Endothelial cell of umbilical vein (primary cell): ENCODE data around the gene DLEC1.

ENCODE experiments used
- CTCF ChIP-seq, 2 donors: IDR thresholded peaks; 1 replicate in 1 of 2; 2 replicates in 1 of 2; pipeline ENCODE4 v1.5.1; 2011; ENCODE audit warnings: low read length in 2 of 2, mild to moderate bottlenecking in 2 of 2, moderate library complexity in 2 of 2, control low read depth in 1 of 2, inconsistent platforms in 1 of 2, low read depth in 1 of 2; ENCODE audit not compliant: insufficient read depth in 1 of 2; ENCODE audit errors: extremely low read depth in 1 of 2
- JUN ChIP-seq: IDR thresholded peaks from 2 replicates; pipeline ENCODE4 v1.6.1; 2011; ENCODE audit warnings: borderline replicate concordance, low read depth; ENCODE audit not compliant: insufficient read length, insufficient read depth
- POLR2A ChIP-seq: IDR thresholded peaks from 2 replicates; pipeline ENCODE4 v1.6.1; 2012; ENCODE audit warnings: low read depth, mild to moderate bottlenecking, control low read depth, low read length
- POLR2AphosphoS5 ChIP-seq: IDR thresholded peaks from 2 replicates; pipeline ENCODE4 v1.6.1; 2012; ENCODE audit warnings: low read depth, mild to moderate bottlenecking, control low read depth, low read length, moderate library complexity; ENCODE audit not compliant: insufficient read depth

GRCh38 chr3:38141952-38142273 lies 102.9 kb downstream of the DLEC1 start:
- TF ChIP-seq CTCF (IDR thresholded peaks at IDR 0.05; ENCODE audit: extremely low read depth in 1 of 2, insufficient read depth in 1 of 2, low read depth in 1 of 2, low read length in 2 of 2) (no peak), JUN (no peak), POLR2AphosphoS5 (no peak), POLR2A (no peak)
